Suprapubic skin (tissue), 4 donors: ENCODE results near the gene XG.

Experiments used
- CTCF ChIP-seq, 2 donors: fragments of 200-600 bp in 1 of 2; fragments of 450-650 bp in 1 of 2; sonication (generic) in 1 of 2; IDR thresholded peaks; one replicate each; pipeline ENCODE4 v1.5.1; 2016 to 2019; ENCODE audit warnings: antibody characterized with exemption in 2 of 2, mild to moderate bottlenecking in 1 of 2, moderate library complexity in 1 of 2
- EP300 ChIP-seq: sonication (generic); formaldehyde crosslinking; IDR thresholded peaks from one replicate; pipeline ENCODE4 v1.6.1; 2017; ENCODE audit warnings: antibody characterized with exemption
- POLR2A ChIP-seq, 2 donors: fragments of 450-650 bp; IDR thresholded peaks; one replicate each; pipeline ENCODE4 v1.6.1; 2017; ENCODE audit warnings: antibody characterized with exemption in 2 of 2, mild to moderate bottlenecking in 2 of 2, moderate library complexity in 2 of 2
- POLR2AphosphoS5 ChIP-seq, 3 donors: sonication (generic); formaldehyde crosslinking; IDR thresholded peaks; one replicate each; pipeline ENCODE4 v1.6.1; 2017; ENCODE audit warnings: antibody characterized with exemption in 3 of 3

GRCh38 chrX:2862404-2862803 lies 110.6 kb downstream of the XG start:
- TF ChIP-seq POLR2A (IDR thresholded peaks at IDR 0.05) (no peak), CTCF (IDR thresholded peaks at IDR 0.05) (no peak), POLR2AphosphoS5 (IDR thresholded peaks at IDR 0.05) (no peak), EP300 (no peak)
